NCI-H146 treated with DMSO at 0.1 percent for 48 hours (cell line): ENCODE measurements around the gene EMC9.

Experiments used
- DNase-seq: peaks from one replicate; lab custom pipeline; 2025; ENCODE audit not compliant: unreplicated experiment; lab: John Stamatoyannopoulos, UW

The EMC9 gene

GRCh38 chr14:24149302-24149969, 8.0 kb upstream of the EMC9 start:
- DNase-seq = no peak

- DNase-seq = no peak
Observed at GRCh38 chr14:24147761-24148428, 6.5 kb upstream of the EMC9 start.

GRCh38 chr14:24146978-24147760, 5.8 kb upstream of the EMC9 start, which contains the start of gene RNF31:
RNF31 (plus strand) TSS chr14:24147498; CDS start chr14:24147699, 201 bp downstream.
- peak; percentile 97 for DNase-seq

- peak; percentile 94 for DNase-seq
Observed at GRCh38 chr14:24146453-24146977, 5.1 kb upstream of the EMC9 start, which contains the start of gene PSME2. PSME2 (minus strand) TSS chr14:24146610; CDS start chr14:24146581, 29 bp downstream.

- no peak for DNase-seq
Observed at GRCh38 chr14:24145690-24146452, 4.5 kb upstream of the EMC9 start.

GRCh38 chr14:24145219-24145618, 3.8 kb upstream of the EMC9 start:
- no peak for DNase-seq

GRCh38 chr14:24144451-24144850, 3.1 kb upstream of the EMC9 start:
- no peak for DNase-seq

- no peak for DNase-seq
Observed at GRCh38 chr14:24143511-24143910, 2.1 kb upstream of the EMC9 start.

- DNase-seq = no peak
Observed at GRCh38 chr14:24139272-24139934, 2.0 kb downstream of the EMC9 start.

GRCh38 chr14:24138396-24139271, 2.8 kb downstream of the EMC9 start:
- no peak for DNase-seq

GRCh38 chr14:24137529-24138395, 3.6 kb downstream of the EMC9 start:
- no peak for DNase-seq

- DNase-seq = no peak
Observed at GRCh38 chr14:24136684-24137528, 4.5 kb downstream of the EMC9 start.

- peak; percentile 84 for DNase-seq
Observed at GRCh38 chr14:24135834-24136683, 5.3 kb downstream of the EMC9 start, which contains the start of gene PSME1. PSME1 (plus strand) TSS chr14:24136194; CDS start chr14:24136263, 69 bp downstream.

GRCh38 chr14:24135584-24135833, 5.9 kb downstream of the EMC9 start:
- DNase-seq = no peak

- DNase-seq = no peak
Observed at GRCh38 chr14:24133735-24134134, 7.7 kb downstream of the EMC9 start.

- no peak for DNase-seq
Observed at GRCh38 chr14:24132976-24133375, 8.4 kb downstream of the EMC9 start.
